NCI-H526 treated with DMSO at 0.1 percent for 48 hours (cell line): Measurements from ENCODE around the gene UBE2E1.
A peak's percentile ranks its signal among the peaks of the same experiment; 100 is the strongest.
"Not testable (repeated sequence)": the region's sequence is repeated elsewhere in the genome, so short reads cannot be mapped to it uniquely, and the experiment has no call there.

Source experiments
- DNase-seq: peaks from one replicate; lab custom pipeline; 2025; lab: John Stamatoyannopoulos, UW

UBE2E1 gene

GRCh38 chr3:23879485-23879884 lies 73.7 kb downstream of the UBE2E1 start:
- no peak for DNase-seq

DNA sequence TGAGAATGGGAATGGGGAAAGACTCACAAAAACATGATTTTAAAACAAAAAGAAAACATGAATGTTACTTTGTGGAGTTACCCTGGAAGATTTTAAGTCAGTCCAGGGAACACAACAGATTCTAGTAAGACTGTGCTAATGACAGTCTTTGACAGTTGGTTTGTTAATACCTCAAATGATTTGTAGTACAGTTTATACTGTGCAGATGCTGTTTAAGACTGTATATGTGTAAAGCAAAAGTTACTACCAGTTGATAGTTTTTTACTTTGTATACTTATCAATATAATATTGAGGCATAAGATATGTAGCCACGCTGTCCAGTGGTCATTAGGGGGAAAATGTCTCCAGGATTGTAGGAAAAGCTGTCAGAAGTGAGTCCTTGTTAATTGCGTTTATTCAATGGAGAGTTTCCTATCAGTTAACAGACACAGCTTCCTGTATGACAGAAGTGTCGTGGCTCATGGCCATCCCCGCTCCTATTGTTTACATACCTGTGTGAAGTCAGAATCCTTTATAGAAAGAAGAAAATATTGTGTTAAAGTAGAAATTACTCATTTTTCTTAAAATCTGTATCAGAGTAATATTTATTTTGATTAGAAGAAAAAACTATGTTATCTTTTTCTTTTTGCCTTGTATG lies 75.1 kb downstream of the UBE2E1 start:
- DNase-seq: no peak

- DNase-seq: not testable (repeated sequence)
Measured at GRCh38 chr3:23881993-23882392, 76.2 kb downstream of the UBE2E1 start.

- DNase-seq: no peak
Measured at GRCh38 chr3:23882487-23882918, 76.7 kb downstream of the UBE2E1 start.

- DNase-seq: no peak
Measured at GRCh38 chr3:23884481-23884880, 78.7 kb downstream of the UBE2E1 start.

- no peak for DNase-seq
Measured at GRCh38 chr3:23885210-23885609, 79.5 kb downstream of the UBE2E1 start.

DNA sequence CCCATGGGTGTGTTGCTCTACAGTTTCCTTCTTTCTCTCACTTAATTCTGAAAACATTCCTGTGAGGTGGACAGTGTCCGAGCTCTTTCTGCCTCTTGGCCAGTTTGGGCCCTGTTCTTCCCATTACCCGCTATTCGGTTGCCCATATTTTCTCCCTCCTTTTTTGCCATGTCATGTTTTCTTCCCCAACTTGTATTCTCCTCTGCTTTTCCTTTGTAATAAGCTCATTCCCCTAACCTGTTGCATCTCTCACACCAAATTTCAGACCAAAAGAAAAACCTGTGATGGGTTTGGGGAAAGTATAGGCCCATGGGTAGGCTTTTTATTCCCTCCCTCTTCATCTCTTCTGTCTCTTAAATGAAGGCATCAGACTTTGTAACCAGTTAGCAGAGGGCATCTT lies 80.6 kb downstream of the UBE2E1 start:
- no peak for DNase-seq

- peak; percentile 5 for DNase-seq
Measured at GRCh38 chr3:23888617-23889228, 83.0 kb downstream of the UBE2E1 start.

- no peak for DNase-seq
Measured at GRCh38 chr3:23889386-23889785, 83.6 kb downstream of the UBE2E1 start.

DNA sequence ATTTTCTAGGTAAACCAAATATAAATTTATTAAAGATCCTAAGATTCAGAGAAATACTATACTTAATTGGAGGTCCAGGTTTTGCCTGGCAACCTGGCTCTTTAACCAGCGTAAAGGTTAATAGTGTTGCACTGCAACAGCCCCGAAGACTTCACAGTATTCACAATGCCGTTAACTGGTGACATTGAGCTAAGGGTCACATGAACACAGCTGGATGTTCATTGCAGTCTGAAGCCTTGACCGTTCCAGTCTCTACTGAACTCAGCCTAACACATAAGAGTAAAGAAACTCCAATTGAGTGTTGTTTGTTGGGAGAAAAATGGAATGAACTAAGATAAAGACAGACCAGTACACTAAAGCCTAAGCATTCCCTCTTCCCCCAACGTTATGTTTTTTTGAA lies 84.2 kb downstream of the UBE2E1 start:
- DNase-seq: no peak

GRCh38 chr3:23894254-23895061 lies 88.7 kb downstream of the UBE2E1 start:
- DNase-seq: no peak

- DNase-seq: no peak
Measured at GRCh38 chr3:23895181-23895580, 89.4 kb downstream of the UBE2E1 start.

DNA sequence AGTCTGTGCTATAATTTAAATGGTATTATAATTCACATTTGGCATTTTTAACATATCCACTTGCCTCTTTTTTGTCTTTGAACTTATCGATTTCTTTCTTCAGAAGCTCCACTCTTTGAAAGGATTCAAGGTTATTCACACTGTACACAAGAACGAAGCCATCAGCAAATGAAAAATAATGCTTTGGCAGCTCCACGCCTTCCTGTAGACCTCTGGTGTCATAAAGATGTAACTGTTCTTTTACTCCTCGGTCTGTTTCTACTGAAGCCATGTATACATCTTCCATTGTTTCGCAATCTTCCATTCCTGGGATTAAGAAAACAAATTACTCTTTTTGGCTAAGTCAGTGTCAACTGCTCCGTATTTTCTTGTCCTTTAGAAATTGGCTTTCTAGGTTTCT lies 95.0 kb downstream of the UBE2E1 start:
- DNase-seq: no peak

GRCh38 chr3:23904545-23904944 lies 98.8 kb downstream of the UBE2E1 start:
- no peak for DNase-seq

DNA sequence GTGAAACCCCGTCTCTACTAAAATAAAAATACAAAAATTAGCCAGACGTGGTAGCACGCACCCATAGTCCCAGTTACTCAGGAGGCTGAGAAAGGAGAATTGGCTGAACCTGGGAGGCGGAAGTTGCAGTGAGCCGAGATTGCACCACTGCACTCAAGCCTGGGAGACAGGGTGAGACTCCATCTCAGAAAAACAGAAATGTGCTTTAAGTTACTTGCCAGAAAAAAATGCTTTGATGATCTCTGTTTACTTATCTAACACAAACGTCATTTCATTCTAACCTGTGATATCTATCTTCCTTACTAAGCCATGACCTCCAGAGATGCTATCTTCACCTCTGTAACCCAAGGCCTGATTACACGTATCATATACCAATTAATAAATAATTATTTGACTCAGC lies 103.6 kb downstream of the UBE2E1 start:
- no peak for DNase-seq

- no peak for DNase-seq
Measured at GRCh38 chr3:23911397-23911796, 105.6 kb downstream of the UBE2E1 start.

GRCh38 chr3:23912335-23912734 lies 106.6 kb downstream of the UBE2E1 start:
- not testable (repeated sequence) for DNase-seq

GRCh38 chr3:23913182-23913581 lies 107.4 kb downstream of the UBE2E1 start:
- DNase-seq: no peak

GRCh38 chr3:23913873-23914743 lies 108.4 kb downstream of the UBE2E1 start:
- peak; percentile 33 for DNase-seq

DNA sequence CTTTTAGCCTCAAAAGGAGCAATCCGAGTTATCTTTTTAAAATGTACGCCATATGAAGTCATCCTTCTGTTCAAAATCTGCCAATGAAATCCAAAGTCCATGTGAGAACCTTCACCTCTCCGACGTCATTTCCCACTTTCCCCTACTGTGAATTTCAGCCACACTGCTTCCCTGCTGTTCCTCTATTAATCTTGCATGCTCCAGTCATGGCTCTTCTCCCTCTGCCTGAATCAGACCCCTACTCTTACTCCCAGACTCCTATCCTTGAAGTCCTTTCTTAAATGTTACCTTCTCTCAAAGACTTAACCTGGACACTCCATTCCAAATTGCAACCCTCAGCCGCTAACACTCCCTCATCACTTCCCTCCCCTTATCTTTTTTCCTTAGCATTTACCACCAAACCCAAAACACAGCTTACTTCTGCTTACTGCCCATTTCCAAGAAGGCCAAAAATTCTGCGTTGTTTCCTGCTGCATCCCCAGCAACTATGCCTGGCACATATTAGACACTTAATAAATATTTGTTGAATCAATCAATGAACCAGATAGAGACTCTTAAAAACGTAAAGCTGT lies 109.9 kb downstream of the UBE2E1 start:
- no peak for DNase-seq

GRCh38 chr3:23916152-23916885 lies 110.6 kb downstream of the UBE2E1 start:
- DNase-seq: peak; percentile 62
